Stimulated activated CD4-positive, alpha-beta T cell treated with anti-CD3 and anti-CD28 coated beads, Interleukin-12 subunit alpha, Interleukin-12 subunit beta, amount 100 ng/mL, for 4 hours (primary cell): ENCODE data around the gene LYRM4.

Experiments
- DNase-seq: peaks from one replicate; pipeline ENCODE4 v3.0.0-alpha.2; 2020

The LYRM4 gene

DNA sequence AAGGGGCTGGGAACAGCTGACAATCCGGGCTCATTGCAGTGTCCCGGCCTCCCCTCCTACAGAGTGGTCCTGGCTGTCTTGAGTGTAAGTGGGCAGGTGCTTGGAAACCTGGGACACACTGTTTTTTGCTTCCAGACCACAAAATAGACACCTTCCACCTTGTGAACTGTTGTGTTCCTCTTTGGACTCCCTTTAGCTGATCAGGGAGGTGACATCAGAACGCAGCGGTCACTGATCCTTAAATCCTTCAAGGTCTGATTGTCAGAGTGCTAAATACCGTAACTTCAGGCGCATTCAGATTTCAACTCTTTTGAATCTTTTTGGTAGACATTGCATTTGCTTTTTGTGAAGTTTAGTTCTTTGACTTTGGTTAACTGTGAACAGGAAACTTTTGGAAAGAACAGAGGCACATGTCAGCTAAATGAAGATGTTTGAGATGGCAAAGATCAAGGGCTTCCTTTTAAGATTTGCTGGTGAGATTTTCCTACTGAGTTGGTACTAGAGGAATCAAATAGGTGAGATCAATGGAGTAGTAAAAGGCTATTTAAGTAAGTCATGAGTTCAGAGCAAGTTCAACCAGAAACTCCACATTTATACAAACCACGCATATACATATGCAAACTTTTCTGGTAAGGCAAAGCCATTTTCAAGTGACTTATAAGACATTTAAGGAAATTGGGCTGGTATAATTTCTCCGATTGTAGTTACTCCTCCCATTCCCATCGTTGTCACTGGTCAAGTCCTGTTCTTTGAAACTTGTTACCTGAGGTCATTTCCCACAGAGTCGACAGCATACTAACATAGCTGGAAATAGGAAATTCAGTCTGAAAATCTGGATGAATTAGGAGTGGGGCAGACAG lies 169.3 kb downstream of the LYRM4 start:
- DNase-seq = no peak

DNA sequence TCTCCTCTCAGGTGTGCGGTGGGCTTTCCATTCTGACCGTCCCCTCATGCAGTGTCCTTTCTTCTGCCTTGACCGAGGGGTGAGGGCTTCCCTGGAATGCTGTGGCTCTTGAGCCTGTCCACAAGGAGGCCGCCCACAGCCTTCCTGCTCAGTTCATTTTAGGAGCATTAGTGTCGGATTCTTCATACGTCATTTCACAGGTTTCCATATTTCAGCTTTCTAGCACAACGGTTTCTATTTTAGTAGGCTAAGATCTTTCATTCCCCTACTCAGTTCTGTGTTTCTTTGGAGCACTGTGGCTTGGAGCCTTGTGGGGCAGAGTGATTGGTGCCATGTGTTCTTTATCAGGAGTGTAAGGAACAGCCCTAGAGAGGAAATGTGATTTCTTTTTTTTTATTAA lies 170.1 kb downstream of the LYRM4 start:
- DNase-seq = no peak

- DNase-seq = no peak
Observed at GRCh38 chr6:5089481-5090438, 171.0 kb downstream of the LYRM4 start.

DNA sequence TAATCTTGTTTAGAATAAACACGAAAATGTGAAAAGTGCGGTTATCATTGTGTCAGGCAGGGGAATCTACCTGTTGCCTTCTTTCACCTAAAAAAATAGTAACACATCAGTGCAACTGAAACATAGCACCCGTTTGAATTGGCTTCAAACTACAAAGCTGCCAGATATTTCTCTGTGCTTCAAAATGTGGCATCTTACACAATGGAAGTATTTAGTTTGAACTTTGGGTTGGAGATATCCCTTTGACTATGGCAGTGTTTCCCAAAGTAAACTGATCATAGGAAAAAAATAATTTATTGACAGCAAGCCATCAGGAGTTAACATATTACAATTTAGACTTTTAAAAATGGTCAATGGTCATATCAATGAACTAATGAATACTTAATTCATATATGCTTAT lies 172.0 kb downstream of the LYRM4 start:
- DNase-seq = no peak

DNA sequence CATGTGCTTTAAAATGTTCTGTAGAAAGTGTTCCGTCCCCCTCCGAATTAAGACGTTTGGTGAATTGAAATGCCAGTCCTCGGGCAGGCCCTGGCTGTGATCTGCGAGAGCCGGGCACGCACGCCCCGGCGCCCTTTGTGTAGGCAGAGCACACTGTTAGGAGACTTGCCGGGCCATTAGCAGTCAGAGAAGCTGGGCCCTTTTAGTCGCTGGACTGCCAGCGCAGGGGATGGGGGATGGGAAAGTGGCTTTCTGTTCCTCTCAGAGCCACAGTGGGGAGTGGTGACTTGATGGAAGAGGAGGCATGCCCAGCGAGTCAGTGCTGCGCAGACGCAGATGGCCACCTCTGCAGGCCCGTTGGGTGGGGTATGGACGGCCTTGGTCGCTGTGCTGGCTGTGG lies 173.4 kb downstream of the LYRM4 start:
- no peak for DNase-seq

- DNase-seq = no peak
Observed at GRCh38 chr6:5086294-5086890, 174.4 kb downstream of the LYRM4 start.

DNA sequence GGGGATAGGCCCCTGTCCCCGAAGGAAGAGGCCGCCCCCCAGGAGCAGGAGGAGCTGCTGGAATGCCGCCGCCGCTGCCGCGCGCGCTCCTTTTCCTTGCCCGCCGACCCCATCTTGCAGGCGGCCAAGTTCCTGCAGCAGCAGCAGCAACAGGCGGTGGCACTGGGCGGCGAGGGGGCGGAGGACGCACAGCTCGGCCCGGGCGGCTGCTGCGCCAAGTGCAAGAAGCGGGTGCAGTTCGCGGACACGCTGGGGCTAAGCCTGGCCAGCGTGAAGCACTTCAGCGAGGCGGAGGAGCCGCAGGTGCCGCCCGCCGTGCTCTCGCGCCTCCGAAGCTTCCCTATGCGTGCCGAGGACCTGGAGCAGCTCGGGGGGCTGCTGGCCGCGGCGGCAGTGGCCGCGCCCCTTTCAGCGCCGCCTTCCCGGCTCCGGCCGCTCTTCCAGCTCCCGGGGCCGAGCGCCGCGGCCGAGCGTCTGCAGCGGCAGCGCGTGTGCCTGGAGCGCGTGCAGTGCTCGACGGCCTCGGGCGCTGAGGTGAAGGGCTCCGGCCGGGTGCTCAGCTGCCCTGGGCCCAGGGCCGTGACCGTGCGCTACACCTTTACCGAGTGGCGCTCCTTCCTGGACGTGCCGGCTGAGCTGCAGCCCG lies 175.0 kb downstream of the LYRM4 start:
- DNase-seq = no peak

DNA sequence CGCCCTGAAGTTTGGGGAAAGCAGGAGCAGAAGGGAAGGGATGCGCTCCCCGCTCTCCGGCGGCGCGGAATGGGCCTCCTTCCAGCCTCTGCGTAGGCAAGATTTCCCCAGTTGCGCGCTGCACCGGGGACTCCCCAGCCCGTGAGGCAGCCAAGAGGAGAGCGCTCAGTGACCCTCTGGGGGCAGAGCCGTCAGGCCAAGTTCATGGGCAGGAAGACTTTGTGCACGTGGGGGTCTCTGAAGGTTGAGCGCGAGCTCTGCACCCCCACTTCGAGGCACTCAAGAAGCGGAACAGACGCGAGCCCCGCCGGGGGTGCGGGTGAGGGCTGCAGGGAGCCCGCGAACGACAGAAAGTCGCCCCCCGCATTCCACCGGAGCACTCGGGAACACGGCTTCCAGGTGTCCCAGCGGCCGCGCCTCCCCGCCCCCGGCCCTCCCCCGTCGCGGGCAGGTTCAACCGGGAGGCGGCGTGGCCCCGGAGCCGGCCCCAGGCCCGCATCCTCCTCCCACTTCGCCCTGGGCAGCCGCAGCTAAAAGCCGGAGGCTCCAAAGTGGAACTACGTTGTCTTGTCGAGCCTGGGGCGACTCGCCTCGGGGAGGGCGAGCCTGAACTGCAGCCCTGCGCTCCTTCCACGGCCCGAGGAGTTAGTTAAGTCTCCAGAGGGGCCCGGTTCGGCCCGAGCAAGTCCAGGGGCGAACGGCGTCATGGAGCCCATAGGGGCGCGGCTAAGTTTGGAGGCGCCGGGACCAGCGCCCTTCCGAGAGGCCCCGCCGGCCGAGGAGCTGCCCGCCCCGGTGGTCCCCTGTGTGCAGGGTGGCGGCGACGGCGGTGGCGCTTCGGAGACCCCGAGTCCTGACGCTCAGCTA lies 175.7 kb downstream of the LYRM4 start, which contains the start of gene PPP1R3G:
Gene PPP1R3G (plus strand): TSS at position 561 of the 867 bp plus-strand sequence. CDS start 145 bp downstream, at position 706.
- no peak for DNase-seq

- no peak for DNase-seq
Observed at GRCh38 chr6:5084360-5084780, 176.4 kb downstream of the LYRM4 start.

DNA sequence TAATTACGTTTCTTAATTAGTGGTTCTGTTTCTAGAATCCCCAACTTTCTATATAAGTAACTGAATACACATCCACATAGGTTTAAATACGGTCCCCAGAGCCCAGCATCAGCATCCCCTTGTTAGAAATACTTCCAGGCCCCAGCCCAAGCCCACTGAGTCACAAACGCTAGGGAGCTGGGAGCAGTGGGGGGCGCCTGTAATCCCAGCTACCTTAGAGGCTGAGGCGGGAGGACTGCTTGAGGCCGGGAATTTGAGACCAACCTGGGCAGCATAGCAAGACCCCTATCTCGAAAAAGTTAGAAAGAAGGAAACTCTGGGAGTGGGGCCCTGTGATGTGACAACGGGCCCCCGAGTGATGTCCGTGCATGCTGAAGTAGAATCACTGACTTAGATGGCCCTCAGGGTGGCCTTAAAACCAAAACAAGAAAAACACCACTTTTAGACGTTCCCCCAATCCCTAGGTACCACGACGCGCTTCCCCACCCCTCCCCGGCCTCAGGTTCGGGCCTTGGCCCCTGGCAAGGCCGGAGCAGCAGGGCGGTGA lies 176.9 kb downstream of the LYRM4 start:
- DNase-seq = no peak

GRCh38 chr6:5083307-5083583 lies 177.5 kb downstream of the LYRM4 start:
- DNase-seq = no peak

DNA sequence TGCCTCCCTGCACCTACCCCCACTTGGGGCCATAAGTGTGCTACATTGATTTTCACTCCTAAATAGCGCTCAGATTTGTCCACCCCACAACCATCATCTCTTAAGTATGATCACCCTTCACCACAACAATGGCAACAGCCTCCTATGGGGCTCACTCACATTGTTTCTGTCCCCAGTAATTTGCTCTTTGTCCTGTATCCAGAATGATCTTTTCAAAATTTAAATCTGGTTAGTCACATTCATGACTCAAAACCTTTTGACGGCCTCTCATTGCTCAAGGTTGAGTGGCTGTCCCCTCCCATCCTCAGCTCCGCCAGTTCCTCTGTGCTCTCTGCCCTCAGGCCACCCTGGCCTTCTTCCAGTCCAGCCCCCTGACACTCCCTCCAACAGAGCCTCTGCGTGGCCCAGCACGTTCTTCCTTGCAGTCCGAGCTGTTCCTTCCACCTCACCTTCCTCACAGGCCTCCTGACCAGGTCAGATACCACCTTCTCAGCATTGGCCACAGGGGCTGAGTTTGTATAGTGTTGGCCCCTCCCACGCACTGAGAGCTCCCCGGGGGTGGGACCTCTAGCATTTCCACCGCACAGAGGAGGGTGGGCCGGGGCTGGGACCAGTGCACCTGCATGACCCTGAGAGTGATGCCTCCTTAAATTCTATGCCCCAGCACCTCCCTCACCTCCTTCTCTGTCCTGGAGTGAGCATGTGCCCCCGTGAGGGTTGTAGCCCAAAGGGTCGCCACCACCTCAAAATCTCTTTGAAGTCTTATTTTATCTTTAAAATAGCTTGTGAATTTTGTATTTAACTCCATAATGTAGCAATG lies 178.1 kb downstream of the LYRM4 start:
- DNase-seq = no peak

- no peak for DNase-seq
Observed at GRCh38 chr6:5081955-5082354, 178.8 kb downstream of the LYRM4 start.

GRCh38 chr6:5081182-5081581 lies 179.6 kb downstream of the LYRM4 start:
- DNase-seq = no peak

DNA sequence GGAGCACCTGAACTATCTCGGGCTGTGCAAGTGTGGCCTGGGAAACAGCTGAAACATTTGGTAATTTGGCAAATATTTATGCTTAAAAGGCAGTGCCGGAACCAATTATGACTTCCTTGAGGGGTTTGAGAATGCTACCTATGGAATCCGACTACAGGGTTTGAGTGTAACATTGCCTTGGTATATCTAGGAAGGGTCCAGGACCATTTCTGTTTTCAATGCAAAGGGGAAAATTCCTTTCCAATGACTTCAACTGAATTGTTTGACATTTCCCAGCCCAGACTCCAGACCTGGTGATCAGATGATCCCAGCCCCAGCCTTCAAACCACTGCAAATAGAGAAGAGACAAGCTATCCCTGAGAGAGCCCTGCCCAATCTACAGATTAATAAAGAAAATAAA lies 180.2 kb downstream of the LYRM4 start:
- no peak for DNase-seq

DNA sequence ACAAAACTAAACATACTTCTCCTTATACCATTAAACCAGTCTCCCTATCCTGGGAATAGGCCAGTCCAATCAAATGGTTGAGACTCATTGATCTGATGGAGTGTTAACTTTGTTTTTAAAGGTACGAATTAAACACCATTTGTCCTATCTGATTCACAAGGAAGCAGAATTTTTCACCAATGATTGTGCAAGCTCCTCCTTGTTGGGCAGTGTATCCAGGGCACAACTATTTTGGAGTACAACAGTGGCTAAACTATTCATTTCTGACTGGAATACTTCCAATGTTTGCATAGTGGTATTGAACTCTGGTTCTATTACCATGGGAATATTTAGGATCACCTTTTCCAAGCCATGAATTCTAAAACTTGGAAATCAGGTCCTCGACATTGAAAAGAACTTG lies 181.1 kb downstream of the LYRM4 start:
- DNase-seq = no peak

DNA sequence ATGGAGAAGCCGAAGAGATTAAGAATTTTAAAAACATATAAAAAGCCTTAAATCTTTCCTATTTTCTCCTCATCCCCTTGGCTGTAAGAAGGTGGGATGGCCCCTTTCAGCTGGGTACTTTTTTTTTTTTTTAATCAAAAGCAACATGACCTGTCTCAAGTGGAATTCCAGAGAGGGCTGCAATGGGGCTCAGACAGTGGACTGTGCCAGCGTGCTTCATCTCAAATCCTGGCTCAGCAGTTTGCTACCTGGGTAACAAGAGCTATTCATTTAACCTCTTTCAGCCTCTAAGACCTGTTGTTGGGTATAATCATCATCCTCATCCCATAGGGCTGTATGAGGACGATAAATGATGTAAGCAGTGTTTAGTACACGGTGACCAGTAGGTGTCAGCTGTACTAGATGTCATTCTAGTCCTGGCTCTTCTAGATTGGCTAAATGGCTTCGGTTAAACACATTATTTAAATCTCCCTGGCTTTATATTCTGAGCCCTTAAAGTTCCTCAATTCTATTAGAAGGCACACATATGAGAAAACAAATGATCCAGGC lies 182.6 kb downstream of the LYRM4 start:
- DNase-seq = no peak

DNA sequence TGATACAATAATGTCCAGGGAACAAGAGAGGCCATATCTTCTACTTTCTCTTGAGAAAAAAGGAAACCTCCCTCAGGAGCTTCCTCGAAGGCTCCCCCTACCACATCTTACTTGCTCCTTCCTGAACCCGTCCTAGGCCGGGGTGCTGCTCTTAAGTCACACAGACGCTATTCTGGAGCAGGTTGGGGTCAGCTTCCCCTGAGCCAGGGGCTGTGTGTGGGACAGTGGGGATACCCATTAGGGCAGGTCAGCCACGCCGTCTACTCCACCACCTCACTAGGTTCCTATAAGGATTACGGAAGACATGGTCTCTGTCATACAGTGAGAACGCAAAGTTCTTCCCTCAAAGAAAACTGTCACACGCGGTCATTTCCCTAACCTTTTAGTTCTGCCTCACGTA lies 183.8 kb downstream of the LYRM4 start:
- no peak for DNase-seq

DNA sequence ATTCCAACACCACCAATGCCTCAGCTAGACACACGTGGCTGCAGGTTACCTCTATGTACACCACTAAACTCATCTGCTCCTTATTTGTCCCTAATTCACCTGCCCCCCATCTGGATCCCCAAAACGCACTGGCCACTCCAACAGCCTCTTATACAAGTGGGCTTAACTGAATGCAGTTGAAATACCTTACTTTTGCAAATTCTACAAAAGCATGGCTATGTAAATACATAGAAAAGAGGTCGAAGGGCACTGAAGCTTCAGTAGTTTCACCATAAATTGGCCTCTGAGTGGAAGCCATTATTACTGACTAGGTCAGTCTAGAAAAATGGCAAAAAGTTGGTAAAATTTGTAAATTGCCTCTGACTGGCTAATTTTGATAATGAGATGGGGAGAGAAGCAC lies 186.8 kb downstream of the LYRM4 start:
- DNase-seq = no peak

- DNase-seq = no peak
Observed at GRCh38 chr6:5072440-5072839, 188.3 kb downstream of the LYRM4 start.

DNA sequence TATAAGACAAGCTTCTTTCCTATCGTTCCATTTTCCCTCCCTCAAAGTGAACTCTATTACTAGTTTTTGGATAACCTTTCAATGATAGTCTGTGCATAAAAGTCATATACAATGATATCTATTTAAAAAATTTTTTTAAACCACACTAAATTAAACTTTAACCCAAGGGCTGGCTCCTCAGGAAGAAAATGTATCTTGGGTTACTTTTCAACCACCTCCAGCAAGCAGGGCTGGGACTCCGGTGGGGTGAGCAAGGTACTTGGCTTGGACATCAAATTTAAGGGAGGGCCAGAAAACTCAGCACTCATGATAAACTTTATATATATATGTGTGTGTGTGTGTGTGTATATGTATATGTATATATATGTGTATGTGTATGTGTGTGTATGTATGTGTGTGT lies 189.5 kb downstream of the LYRM4 start:
- DNase-seq = no peak
